ENCODE measurements around the gene ATP9B. TPM values are rescaled to one million over a fixed set of nuclear protein-coding genes. Genes with fewer than 3 reads are reported as not detected.

The ATP9B gene
- total RNA-seq, 2 experiments from 2014 or later = 61.9 to 63.5 TPM

DNA sequence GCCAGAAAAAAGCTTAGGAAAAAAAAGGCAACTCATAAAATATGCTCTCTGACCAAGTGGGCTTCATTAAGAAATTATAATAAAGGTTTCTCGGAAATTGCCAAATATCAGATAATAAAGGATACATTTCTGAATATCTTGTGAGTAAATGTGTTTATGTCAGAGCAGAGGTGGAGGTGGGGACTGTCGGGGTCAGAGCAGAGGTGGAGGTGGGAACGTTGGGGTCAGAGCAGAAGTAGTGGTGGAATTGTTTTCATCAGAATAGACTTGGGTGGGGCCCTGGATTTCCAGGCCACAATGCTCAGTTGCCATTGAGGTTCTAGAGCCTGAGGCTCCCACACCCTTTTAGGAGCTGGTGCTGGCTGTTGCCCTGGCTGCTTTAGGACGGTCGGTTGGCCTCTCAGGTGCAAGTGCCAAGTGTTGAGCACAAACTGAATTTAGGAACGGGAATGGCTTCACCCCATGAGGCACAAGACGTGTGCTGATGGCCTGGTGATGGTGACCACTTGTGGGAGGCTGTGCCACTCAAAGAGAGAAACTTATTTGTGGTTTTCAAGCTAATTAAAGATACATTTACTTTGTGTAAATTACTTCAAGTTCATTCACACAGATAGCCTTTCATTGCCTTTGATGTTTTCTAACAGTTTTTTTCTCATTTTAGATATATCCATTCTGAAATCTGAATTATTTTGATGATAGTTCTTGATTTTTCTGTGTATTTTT, 131.5 kb downstream of the ATP9B start:
- Histone ChIP-seq H3K4me1 (ENCODE audit: insufficient read depth, low read length) (peaks cover 4% of the 10 kb centered on the region), H3K36me3 (ENCODE audit: insufficient read depth, low read length) (peaks cover 5% of the 10 kb centered on the region), H3K27me3 (ENCODE audit: control insufficient read depth in 1 of 2, insufficient read depth in 2 of 2, low read length in 2 of 2) (no peaks in the 10 kb centered on the region), H3K27ac (ENCODE audit: low read depth in 1 of 2, low read length in 2 of 2) (no peak overlapping the region), H3K4me3 (ENCODE audit: low read length) (no peak overlapping the region), H3K9me3 (ENCODE audit: control insufficient read depth in 1 of 2, insufficient read depth in 1 of 2, low read length in 2 of 2) (no peaks in the 10 kb centered on the region)
- Mint-ChIP-seq H3K27ac (no peak overlapping the region), H3K9me3 (no peaks in the 10 kb centered on the region), H3K27me3 (no peaks in the 10 kb centered on the region), H3K36me3 (ENCODE audit: low read depth) (peaks cover 43% of the 10 kb centered on the region), H3K4me1 (ENCODE audit: low read depth) (peaks cover 5% of the 10 kb centered on the region), H3K4me3 (no peak overlapping the region)
- ChIA-PET CTCF (no interaction called here), POLR2A (interaction anchor here (0.6 kb wide), 1 partner anchor 833 kb away, joined by 3 read pairs; no protein-coding TSS in a partner anchor)
- ATAC-seq (ENCODE audit: poor library complexity) (no peak), DNase-seq (peak in 5 of 14 experiments; percentile 11 to 72 (median 20))
- intact Hi-C loops (cut with DNase I, micrococcal nuclease) = no loop called here
- TF ChIP-seq CTCF (IDR thresholded peaks at IDR 0.05) = no peak

GRCh38 chr18:79203017-79203605, 133.9 kb downstream of the ATP9B start:
- Histone ChIP-seq H3K27me3 (ENCODE audit: control insufficient read depth in 1 of 2, insufficient read depth in 2 of 2, low read length in 2 of 2) (no peaks in the 10 kb centered on the region), H3K4me3 (ENCODE audit: low read length) (no peak overlapping the region), H3K4me1 (ENCODE audit: insufficient read depth, low read length) (peaks cover 4% of the 10 kb centered on the region), H3K27ac (ENCODE audit: low read depth in 1 of 2, low read length in 2 of 2) (no peak overlapping the region), H3K36me3 (ENCODE audit: insufficient read depth, low read length) (peaks cover 14% of the 10 kb centered on the region), H3K9me3 (ENCODE audit: control insufficient read depth in 1 of 2, insufficient read depth in 1 of 2, low read length in 2 of 2) (no peaks in the 10 kb centered on the region)
- POLR2A ChIA-PET = interaction anchor here (0.6 kb wide), 1 partner anchor 33 kb away, joined by 3 read pairs; no protein-coding TSS in a partner anchor
- Mint-ChIP-seq H3K4me1 (ENCODE audit: low read depth) (peaks cover 5% of the 10 kb centered on the region), H3K9me3 (no peaks in the 10 kb centered on the region), H3K36me3 (ENCODE audit: low read depth) (peaks cover 58% of the 10 kb centered on the region), H3K4me3 (no peak overlapping the region), H3K27ac (peak overlapping the region; percentile 0), H3K27me3 (no peaks in the 10 kb centered on the region)
- intact Hi-C loops (cut with DNase I, micrococcal nuclease) = no loop called here
- ATAC-seq (ENCODE audit: poor library complexity) (peak; percentile 46), DNase-seq (peak in 3 of 14 experiments; percentile 0 to 34 (median 3))
- CTCF ChIA-PET = no interaction called here
- no peak for TF ChIP-seq CTCF (IDR thresholded peaks at IDR 0.05)

DNA sequence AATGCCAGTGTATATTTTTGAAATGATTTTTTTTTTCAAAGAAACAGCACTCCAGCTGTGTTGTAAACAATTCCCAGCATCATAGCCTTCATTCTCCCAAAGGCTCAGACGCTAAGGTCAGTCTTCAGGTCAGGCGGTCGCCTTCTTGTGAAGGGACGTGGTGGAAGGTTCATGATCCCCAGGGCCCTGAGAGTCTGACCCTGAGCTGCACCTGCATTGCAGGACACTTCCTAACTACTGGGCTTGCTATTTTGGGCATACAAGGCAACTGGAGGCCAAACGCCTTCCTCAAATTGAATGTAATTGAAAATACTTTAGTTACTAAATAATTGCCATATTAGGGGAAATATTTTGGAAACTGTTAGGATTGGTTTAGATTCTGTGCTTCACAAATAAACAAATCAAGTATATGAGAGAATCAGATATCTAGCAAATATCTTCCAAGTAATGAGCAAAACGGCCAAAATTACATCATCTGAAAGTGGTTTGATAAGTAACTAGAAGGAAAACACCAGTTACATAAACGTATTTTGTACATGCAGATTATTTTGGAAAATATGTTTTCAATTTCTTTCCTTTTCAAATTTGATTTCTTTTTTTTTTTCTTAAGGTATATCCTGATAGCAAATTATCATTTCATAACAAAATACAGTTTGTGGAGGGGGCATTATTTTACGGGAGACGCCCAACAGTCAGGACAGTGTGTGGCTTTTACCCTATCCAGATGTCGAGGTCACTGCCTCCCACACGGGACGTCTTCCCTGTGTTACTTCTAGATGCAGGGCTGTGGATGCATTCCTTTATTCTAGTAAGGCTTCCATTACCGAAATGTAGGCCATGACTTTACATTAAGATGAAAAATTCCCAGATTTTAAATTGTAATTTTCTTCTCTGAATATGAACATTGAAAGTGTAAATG, 136.0 kb downstream of the ATP9B start:
- Histone ChIP-seq H3K36me3 (ENCODE audit: insufficient read depth, low read length) (peaks cover 30% of the 10 kb centered on the region), H3K27me3 (ENCODE audit: control insufficient read depth in 1 of 2, insufficient read depth in 2 of 2, low read length in 2 of 2) (no peaks in the 10 kb centered on the region), H3K4me1 (ENCODE audit: insufficient read depth, low read length) (peaks cover 4% of the 10 kb centered on the region), H3K4me3 (ENCODE audit: low read length) (no peak overlapping the region), H3K9me3 (ENCODE audit: control insufficient read depth in 1 of 2, insufficient read depth in 1 of 2, low read length in 2 of 2) (no peaks in the 10 kb centered on the region), H3K27ac (ENCODE audit: low read depth in 1 of 2, low read length in 2 of 2) (no peak overlapping the region)
- no peak overlapping the region for H3K4me3 Mint-ChIP-seq
- CTCF ChIA-PET = no interaction called here
- H3K27ac Mint-ChIP-seq = no peak overlapping the region
- POLR2A ChIA-PET = no interaction called here
- no peak for TF ChIP-seq CTCF (IDR thresholded peaks at IDR 0.05)
- H3K36me3 Mint-ChIP-seq (ENCODE audit: low read depth) = peaks cover 62% of the 10 kb centered on the region
- intact Hi-C loops (cut with DNase I, micrococcal nuclease) = no loop called here
- peaks cover 12% of the 10 kb centered on the region for H3K4me1 Mint-ChIP-seq (ENCODE audit: low read depth)
- ATAC-seq (ENCODE audit: poor library complexity) (no peak), DNase-seq (no peak)
- H3K27me3 Mint-ChIP-seq = no peaks in the 10 kb centered on the region
- no peaks in the 10 kb centered on the region for H3K9me3 Mint-ChIP-seq

Measured in CD4-positive, alpha-beta T cell (primary cell).